ENCODE measurements around the gene ACMSD. TPM values are rescaled to one million over a fixed set of nuclear protein-coding genes. Genes with fewer than 3 reads are reported as not detected.
A peak's percentile ranks its signal among the peaks of the same experiment; 100 is the strongest.

The ACMSD gene
- total RNA-seq, 4 donors from 2014 or later: not detected

GRCh38 chr2:134919341-134920210 is 81.2 kb downstream of the ACMSD start:
- intact Hi-C loops (cut with DNase I): loop anchor here (2.0 to 10.0 kb wide), 3 partner anchors 543 to 795 kb away; partner anchors contain the start of genes R3HDM1 and ZRANB3
- peak overlapping the region; percentile 96 to 98 (median 96) for H3K27ac ChIP-seq (replicated peaks in 1 of 4)
- TF ChIP-seq POLR2AphosphoS5 (IDR thresholded peaks at IDR 0.05): peak in 1 of 2 donors; percentile 7
- no peak for TF ChIP-seq EP300 (IDR thresholded peaks at IDR 0.05)
- no peak for DNase-seq (ENCODE audit: extremely low spot score)
- H3K36me3 ChIP-seq: peaks cover 0 to 3% (median under 1%) of the 10 kb centered on the region in 4 donors
- H3K4me3 ChIP-seq: peak overlapping the region; percentile 76 to 94 (median 92)
- H3K27me3 ChIP-seq: no peaks in the 10 kb centered on the region
- WGBS: 3% methylated on average over 30 of the region's 30 CpGs
- H3K9me3 ChIP-seq: no peaks in the 10 kb centered on the region
- H3K4me1 ChIP-seq: peaks cover 41 to 59% (median 56%) of the 10 kb centered on the region in 4 donors

GRCh38 chr2:134924912-134925311 is 86.5 kb downstream of the ACMSD start:
- TF ChIP-seq CTCF (IDR thresholded peaks at IDR 0.05) (no peak), EP300 (IDR thresholded peaks at IDR 0.05) (no peak), POLR2AphosphoS5 (IDR thresholded peaks at IDR 0.05) (no peak), POLR2A (IDR thresholded peaks at IDR 0.05; ENCODE audit: low read depth) (no peak)
- peaks cover 61 to 96% (median 92%) of the 10 kb centered on the region in 4 donors for H3K4me1 ChIP-seq
- intact Hi-C loops (cut with DNase I): no loop called here

DNA sequence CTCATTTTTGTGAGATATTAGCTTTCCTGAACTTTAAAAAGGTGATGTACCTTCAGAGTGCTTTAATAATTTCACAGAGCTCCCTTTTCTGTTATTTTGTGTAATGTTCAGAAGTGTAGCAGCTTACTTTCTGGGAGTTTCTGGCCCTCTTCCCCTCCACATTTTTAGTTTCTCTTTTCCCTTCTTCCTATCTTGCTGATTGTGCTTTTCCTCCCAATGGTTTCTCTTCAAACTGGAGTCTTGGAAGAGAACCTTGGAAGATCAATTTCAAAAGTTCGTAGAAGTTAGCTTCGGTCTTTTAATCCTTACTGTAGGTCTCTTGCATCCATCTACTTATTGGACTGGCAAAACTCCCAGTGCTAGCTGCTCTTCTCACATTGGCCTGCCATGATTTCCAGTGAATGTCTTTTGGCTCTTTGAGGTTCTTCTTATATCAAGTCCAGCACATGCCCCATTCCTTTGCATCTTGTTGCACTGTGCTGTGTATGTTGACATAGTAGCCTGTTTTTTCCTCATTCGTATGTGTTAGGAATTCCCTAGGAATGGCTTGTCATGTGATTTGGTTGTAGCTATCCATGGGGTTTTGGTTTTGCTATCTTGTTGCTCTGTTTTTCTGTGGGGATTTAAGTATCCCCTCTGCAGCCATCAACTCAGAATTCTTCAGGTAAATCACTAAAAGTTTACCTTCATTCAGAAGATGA is 88.0 kb downstream of the ACMSD start:
- WGBS: 68% methylated on average over 3 of the region's 3 CpGs
- H3K27me3 ChIP-seq: no peaks in the 10 kb centered on the region
- peaks cover 0 to 4% (median 2%) of the 10 kb centered on the region in 4 donors for H3K36me3 ChIP-seq
- H3K4me3 ChIP-seq: no peak overlapping the region
- no peaks in the 10 kb centered on the region for H3K9me3 ChIP-seq
- no peak overlapping the region for H3K27ac ChIP-seq (replicated peaks in 1 of 4)
- DNase-seq (ENCODE audit: extremely low spot score): no peak
- TF ChIP-seq POLR2A (IDR thresholded peaks at IDR 0.05; ENCODE audit: low read depth) (no peak), EP300 (IDR thresholded peaks at IDR 0.05) (no peak), POLR2AphosphoS5 (IDR thresholded peaks at IDR 0.05) (no peak), CTCF (IDR thresholded peaks at IDR 0.05) (no peak)
- H3K4me1 ChIP-seq: peaks cover 47 to 90% (median 85%) of the 10 kb centered on the region in 4 donors
- intact Hi-C loops (cut with DNase I): no loop called here

More at GRCh38 chr2:134924912-134925311, 86.5 kb downstream of the ACMSD start:
- no peak overlapping the region for H3K27ac ChIP-seq (replicated peaks in 1 of 4)
- H3K36me3 ChIP-seq: peaks cover 0 to 4% (median 2%) of the 10 kb centered on the region in 4 donors
- no peak for DNase-seq (ENCODE audit: extremely low spot score)
- no peak overlapping the region for H3K4me3 ChIP-seq
- no peaks in the 10 kb centered on the region for H3K27me3 ChIP-seq
- 96% methylated on average over 1 of the region's 1 CpG for WGBS
- no peaks in the 10 kb centered on the region for H3K9me3 ChIP-seq

- no peak overlapping the region for H3K27ac ChIP-seq (replicated peaks in 1 of 4)
- TF ChIP-seq EP300 (IDR thresholded peaks at IDR 0.05): no peak
- no peak for TF ChIP-seq POLR2A (IDR thresholded peaks at IDR 0.05; ENCODE audit: low read depth)
- no peak for TF ChIP-seq POLR2AphosphoS5 (IDR thresholded peaks at IDR 0.05)
- TF ChIP-seq CTCF (IDR thresholded peaks at IDR 0.05): no peak
- H3K36me3 ChIP-seq: peaks cover 0 to 4% (median 2%) of the 10 kb centered on the region in 4 donors
- peaks cover 41 to 89% (median 80%) of the 10 kb centered on the region in 4 donors for H3K4me1 ChIP-seq
- WGBS: 45% methylated on average over 3 of the region's 3 CpGs
- intact Hi-C loops (cut with DNase I): no loop called here
- DNase-seq (ENCODE audit: extremely low spot score): no peak
- no peak overlapping the region for H3K4me3 ChIP-seq
- H3K9me3 ChIP-seq: no peaks in the 10 kb centered on the region
- no peaks in the 10 kb centered on the region for H3K27me3 ChIP-seq
Observed at GRCh38 chr2:134927195-134927594, 88.8 kb downstream of the ACMSD start.

Data from esophagus muscularis mucosa (tissue), 4 donors.